HS-5 (cell line): ENCODE results near the gene TEF.

Source experiments
- DNase-seq: peaks from one replicate; pipeline ENCODE4 v3.0.0-alpha.2; 2012; ENCODE audit warnings: low read depth

TEF gene

DNA sequence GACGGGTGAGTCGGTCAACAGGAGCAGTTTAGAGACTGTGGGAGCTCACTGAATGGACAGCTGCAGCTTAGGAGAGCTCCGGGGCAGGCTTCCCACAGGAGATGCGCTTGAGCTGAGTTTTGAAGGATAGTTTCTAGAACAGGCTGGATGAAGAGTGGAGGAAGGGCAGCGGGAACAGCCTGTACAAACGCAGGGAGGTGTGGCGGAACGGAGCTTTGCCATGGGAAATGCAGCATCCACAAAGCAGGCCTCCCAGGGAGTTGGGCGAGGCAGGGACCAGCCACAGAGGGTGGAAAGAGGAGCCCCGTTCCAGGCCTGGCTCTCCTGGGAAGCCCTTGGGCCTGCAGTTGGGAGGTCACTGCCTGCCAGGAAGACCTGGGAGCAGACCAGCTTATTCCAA, 26.8 kb upstream of the TEF start:
- DNase-seq = no peak

DNA sequence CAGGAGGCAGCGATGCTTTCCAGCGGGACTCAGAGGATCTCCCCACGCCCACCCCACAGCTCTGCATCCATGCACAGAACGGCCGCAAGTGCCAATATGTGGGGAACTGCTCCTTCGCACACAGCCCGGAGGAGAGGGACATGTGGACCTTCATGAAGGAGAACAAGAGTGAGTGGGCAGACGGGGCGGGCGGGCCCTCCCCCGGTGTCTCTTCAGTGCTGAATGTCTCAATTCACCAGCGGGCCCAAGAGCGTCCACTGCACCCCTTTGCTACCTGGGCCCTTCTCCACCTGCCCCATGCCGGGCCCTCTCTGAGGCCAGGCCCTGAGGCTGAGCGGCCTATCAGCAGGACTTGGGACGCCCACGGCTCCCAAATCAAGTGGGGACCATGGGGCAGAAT, 25.8 kb upstream of the TEF start:
- no peak for DNase-seq

DNA sequence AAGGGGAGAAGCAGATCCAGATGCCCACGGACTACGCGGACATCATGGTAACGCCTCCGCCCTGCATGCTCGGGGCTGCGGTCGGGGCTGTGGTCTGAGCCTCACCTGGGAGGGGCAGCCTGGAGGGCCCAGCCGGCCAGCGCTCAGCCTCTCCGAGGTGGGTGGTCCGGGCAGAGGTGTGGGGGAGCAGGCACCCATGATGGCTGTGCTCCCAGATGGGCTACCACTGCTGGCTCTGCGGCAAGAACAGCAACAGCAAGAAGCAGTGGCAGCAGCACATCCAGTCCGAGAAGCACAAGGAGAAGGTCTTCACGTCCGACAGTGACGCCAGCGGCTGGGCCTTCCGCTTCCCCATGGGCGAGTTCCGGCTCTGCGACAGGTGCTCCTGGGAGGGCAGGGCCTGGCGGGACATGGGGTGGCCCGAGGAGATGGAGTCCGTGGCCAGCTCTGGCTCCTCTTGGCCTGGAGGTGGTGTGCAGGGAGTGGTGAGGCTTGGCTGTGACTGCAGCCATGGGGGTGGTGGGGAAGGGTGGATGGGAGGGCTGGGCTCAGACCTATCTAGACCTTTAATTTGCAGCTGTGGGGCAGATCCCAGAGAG, 25.2 kb upstream of the TEF start:
- no peak for DNase-seq

DNA sequence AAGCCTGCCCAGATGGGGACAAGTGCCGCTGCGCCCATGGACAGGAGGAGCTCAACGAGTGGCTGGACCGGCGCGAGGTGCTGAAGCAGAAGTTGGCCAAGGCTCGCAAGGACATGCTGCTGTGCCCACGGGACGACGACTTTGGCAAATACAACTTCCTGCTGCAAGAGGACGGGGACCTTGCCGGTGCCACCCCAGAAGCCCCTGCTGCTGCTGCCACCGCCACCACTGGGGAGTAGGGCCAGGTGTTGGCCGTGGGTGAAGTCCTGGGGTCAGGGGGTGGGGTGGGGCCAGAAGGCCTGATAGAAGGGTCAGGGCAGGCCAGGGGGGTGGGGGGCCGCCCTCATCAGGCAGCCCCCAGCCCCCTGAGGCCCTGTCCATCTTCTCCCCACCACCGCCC, 24.6 kb upstream of the TEF start:
- no peak for DNase-seq

DNA sequence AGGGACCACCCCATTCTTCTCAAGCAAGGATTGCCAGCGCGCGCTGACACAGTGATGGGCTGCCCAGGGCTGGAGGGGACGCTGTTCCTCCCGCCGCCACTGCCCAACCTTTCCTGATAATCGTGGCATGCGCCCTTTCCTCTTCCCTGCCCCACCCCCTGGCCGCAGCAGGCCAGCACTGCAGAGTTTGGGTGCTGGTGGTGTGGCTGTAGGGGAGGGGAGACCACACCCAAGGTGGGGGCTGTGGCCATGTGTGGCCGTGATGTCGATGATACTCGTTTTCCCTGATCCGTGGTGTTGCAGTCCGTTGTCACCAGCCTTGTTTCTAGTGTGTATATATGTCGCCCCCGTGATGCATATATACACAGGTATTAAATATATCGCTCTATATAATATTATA, 22.8 kb upstream of the TEF start:
- DNase-seq = no peak

DNA sequence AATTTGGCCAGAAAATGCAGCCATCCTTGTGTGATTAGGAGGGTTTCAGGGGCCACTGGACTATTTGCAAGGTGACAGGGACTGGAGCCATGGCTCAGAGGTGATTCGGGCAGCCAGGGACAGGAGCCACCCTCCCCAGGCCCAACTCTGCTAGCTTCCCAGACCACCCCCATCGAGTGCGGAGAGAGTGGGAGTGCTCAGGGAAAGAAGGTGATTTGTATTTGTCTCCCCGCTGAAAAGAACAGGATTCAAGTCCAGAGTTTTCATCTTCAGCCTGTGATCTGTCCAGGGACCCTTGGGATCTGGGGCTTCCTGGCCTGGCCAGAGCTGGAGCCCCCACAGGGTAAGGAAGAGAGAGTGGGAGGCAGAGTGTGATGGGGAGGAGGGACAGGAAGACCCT, 22.4 kb upstream of the TEF start:
- no peak for DNase-seq

DNA sequence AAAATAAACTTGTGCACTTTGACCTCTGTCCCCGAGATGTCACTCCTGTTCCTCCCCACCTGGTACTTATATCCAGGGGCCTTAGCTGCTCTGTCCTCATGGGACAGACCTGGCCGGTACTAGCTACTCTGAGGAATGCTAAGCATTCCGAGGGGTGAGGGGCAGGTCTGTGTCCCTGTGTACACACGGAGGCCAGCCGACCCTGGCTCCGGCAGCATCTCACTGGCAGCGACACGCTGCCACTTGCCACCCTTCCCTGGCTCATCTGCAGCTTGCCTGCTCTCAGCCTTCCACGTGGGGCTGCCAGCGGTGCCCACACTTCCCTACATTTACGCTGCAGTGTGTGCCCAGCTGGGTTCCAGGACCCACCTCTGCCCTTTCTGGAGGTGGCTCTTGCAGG, 21.6 kb upstream of the TEF start:
- DNase-seq = no peak

DNA sequence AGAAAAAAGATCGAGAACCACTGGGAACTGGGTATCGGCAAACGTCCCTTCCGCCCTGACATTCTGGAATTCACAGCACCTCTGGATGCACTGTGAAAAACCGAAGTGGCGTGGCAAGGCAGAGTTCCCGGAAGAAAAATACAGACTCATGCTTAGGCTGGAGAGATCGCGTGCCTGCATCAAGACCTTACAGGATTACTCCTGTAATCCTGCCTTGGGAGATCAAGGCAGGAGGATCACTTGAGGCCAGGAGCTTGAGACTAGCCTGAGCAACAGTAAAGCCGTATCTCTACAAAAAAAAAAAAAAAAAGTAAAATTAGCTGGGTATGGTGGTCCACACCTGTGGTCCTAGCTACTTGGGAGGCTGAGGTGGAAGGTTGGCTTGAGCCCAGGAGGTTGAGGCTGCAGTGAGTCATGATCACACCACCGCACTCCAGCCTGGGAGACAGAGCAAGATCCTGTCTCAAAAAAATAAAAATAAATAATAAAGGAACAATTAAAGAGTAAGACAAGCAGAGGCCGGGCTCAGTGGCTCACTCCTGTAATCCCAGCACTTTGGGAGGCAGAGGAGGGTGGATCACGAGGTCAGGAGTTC, 19.9 kb upstream of the TEF start:
- DNase-seq = no peak

DNA sequence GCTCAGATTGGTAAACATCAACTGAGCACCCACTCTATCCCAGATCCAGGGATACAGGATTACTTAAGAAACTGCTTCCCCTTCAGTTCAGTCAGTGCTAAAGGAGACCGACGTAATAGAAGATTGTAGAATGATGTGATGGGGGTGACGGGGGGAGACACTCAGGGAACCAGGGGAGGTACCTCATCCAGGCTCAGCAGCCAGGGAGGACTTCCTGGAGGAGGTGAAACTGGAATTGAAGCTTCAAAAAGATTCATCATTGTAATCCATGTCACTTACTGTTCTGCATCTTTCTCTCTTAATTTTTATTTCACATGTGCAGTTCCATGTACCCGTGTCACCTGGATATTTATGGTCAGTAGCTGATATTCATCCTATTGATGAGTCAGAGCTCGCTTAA, 19.1 kb upstream of the TEF start:
- DNase-seq = no peak

DNA sequence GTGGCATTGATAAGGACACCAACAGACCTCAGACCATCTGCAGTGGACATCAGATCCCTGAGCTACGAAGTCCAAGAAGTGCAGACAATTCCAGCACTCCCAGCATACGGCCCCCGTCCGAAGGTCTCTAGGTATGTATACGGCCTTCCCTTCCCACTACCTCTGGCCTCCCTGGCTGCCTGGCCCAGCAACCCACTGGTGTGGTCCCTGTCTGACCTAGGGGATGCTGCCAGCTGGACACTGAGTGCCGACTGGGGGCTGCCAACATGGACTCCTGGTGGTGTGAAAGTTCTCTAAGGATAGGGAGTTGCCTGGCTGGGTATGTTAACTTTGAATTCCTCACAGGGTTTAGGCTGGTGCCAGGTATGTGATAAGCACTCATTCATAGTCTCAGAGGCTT, 17.5 kb upstream of the TEF start:
- no peak for DNase-seq

DNA sequence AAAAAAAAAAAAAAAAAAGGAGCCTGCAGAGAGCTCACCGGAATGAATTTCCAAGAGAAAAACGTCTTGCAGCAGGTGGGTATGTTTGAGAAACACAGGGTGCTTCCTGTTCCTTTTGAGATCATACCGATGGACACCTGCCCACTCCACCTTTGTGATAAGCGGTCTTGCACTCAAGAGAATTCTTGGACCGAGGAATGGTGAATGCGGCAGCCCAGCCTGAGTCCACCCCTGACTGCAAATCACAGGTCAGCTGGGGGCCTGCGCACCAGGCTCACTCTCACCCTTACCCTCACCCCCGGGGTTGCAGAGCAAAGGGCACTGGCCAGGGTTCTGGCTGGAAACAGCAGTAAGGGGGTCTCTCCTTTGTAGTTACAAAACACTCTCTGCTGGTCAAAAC, 16.8 kb upstream of the TEF start:
- DNase-seq = no peak

DNA sequence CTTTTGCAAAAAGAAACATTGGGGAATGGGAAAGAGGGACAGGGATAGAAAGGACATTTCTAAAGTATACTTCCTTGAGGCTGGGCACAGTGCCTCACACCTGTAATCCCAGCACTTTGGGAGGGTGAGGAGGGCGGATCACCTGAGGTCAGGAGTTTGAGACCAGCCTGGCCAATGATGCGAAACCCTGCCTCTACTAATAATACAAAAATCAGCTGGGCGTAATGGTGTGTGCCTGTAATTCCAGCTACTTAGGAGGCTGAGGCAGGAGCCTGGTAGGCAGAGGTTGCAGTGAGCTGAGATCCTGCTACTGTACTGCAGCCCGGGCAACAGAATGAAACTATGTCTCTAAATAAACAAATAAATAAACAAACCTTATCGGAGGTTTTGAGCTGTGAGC, 16.3 kb upstream of the TEF start:
- no peak for DNase-seq

DNA sequence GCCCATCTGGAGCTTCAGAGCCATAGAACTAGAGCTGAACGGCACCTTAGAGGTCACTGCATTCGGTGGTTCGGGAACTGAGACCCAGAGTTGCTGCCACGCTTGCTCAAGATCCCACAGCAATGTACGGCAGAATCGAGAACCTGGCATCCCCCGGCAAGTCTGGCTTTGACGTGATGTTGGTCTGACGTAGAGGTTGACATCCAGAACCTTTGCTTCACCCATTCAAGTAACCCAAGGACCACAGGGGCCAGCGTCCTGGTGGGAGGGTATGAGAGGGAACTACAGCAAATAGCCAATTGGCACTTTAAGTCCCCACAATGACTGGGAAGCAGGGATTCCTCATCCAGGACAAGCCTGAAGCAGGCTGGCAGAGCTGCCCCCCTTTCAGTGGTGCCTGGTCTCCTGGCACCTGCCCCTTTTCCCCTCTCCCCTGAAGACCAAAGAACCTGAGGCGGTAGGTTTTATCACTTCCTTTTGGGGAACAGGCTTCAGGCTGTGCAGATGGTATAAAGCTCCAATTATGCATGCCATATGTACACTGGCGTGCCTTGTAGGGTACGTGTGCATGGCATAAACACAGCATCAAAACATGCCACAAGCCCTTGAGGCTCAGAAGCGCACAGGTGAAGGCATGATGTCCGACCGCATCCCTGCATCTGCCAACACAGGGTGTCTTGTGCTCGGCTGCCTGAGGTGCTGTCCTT, 15.3 kb upstream of the TEF start:
- no peak for DNase-seq

DNA sequence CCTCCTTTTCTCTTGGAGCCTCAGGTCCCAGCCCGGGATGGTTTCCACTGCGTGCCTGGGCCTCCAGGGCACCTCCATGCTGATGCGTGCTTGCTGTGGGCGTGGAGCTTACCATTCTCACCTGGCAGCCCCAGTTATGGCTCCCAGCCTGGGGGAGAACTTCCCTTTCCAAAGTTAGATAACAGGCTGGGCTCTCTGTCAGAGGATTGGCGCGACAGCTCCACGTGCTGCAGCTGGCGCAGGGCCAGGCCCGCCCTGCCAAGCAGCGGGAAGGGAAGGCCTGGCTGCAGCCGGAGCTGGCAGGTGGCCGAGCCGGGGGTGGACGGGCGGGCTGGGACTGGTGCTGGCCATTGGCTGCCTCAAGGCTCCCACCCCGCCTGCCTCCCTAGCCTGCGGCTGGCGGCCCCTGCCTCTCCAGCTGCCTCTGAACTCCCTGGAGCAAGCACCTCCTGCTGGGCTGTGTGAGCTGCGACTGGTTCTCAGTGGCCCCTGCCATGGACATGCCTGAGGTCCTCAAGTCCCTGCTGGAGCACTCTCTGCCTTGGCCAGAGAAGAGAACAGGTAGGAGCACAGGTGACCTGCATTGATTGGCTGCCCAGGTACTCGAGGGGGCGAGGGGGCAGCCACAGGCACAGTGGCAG, 14.6 kb upstream of the TEF start:
- DNase-seq = no peak

DNA sequence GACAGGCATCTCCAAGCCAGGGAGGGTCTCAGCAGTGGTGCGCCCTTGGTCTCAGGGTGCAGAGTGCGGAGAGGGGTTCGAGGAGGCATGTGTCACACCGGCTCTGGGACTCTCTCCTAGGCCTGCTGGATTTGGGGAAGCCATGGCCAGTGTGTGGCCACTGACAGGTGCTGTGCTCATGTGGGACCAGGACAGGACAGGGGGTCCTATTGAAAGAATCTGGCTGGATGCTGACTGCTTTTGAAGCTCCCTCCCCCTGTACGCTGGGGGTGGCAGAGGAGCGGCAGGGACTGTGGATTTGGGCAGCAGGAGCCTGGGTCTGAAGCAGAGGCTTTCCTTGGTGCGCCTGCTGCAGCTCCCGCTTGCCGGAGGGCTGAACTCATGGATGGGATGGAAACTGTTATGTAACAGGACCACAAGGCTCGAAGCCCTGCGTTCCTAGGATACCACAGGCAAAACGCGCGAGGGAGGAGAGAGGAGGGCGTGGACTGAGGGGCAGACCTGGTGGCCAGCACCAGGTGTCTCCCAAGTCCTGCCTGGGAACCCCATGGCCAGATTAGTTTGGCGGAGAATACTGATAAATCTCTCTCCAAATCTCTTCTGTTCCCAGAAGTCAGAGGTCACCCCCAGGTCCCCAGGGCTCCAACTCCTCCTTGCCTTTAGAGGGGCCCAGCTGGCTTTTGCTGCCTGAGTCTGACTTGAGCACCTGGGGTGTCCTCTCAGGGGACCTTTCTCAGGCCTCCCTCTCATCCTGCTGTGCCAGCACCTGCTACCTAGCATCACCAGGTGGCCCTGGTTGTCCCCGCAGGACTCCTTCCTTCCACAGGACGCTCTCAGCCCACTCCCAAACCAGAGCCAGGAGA, 13.8 kb upstream of the TEF start:
- no peak for DNase-seq

DNA sequence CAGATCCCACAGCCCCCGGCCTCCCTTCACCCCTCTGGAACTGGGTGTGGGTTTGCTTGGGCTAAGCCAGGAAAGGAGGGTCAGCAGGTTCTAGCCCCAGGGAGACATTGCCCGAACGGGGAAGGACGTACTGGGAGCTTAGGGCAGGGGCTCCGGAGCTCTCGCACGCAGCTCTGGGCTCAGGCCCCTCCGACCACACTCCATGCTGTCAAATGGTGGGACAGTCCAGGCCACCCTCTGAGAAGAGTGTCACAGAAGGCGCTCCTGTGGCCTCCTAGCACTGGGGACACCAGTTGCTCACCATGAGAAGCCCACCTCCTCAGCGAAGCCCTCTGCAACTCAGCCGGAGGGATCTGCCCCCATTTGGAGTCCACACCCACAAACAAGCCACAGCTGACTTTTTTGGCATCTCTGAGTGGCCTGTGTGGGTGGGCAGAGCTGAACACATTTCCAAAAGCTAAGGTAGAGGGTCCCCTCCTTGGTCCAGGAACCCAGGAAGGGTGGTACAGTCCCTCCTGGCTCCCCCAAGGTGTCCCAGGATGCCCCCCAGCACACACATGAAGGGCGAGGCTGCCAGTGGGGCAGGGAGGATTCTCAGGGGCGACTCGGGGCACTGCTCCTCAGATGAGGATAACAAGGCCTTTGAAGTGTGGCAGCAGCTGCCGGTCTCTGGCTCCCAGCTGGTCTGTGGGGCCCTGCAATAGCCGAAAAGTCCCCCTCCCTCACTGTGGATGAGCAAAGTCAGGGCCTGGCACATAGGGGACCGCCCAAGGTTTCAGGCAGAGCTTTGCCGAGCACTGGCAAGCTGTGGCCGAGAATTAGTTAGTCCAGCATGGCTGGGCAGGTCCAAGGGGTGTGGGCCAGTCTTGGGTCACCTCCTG, 13.0 kb upstream of the TEF start:
- no peak for DNase-seq

DNA sequence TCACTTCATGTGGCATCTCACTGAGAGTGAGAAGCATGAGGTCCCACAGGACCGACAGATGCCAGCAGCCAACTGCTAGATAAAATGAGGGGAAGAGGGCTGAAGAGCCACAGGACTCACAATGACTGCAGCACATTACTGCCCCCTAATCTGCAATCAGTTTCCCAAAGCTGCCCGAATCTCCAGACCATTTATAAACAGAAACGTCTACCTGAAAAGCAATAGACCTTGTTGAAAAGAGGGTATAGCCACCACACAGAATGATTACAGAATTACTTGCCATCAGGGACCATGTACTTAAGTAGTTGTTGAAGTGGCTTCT, 12.4 kb upstream of the TEF start:
- no peak for DNase-seq

DNA sequence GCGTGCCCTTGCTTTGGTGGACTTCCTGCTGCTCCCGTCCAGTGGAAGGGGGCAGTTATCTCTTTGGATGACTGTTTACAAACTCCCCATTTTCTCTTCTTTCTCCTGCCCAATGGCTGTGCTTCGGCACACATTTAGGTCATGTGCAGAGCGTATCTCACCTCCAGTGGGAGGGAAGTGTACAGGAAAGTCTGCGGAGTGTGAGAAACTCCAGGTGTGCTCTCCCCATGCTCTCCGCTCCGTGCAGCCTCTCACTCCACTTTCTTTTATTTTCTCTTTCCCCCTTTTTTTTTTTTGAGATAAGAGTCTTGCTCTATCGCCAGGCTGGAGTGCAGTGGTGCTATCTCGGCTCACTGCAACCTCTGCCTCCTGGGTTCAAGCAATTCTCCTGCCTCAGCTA, 11.9 kb upstream of the TEF start:
- DNase-seq = no peak

DNA sequence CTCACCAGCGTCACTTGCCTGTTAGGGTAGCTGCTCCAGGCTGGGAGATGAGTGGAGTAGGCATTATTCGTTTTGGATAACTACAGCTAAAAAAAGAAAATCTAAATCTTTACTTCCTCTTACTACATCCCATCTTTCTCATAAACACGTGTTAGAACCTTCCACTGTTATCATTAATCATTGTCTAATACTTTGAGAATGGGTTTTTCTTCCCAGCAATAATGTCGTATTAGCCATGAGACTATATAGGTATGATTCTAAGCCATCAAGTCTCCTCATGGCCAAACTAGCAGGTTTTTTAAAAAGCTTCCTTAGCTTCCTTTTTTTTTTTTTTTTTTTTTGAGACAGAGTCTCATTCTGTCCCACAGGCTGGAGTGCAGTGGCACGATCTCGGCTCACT, 3.9 kb upstream of the TEF start:
- DNase-seq = no peak

DNA sequence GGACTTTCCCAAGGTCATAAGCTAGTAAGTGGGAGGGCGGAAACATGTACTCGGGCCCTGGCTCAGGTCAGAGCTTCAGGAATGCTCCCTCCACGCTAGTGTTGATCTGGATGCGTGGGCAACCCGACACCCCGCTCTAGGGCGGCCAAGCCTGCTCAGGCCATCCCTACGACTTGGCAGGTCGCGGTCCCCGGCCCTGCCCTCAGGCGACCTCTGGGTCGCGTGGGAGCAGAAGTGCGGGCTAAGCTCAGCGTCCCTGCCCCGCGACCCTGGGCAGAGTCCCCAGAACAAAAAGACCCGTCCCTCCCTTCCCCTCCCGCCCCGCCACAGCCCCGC, 781 bp upstream of the TEF start:
- peak; percentile 38 for DNase-seq

DNA sequence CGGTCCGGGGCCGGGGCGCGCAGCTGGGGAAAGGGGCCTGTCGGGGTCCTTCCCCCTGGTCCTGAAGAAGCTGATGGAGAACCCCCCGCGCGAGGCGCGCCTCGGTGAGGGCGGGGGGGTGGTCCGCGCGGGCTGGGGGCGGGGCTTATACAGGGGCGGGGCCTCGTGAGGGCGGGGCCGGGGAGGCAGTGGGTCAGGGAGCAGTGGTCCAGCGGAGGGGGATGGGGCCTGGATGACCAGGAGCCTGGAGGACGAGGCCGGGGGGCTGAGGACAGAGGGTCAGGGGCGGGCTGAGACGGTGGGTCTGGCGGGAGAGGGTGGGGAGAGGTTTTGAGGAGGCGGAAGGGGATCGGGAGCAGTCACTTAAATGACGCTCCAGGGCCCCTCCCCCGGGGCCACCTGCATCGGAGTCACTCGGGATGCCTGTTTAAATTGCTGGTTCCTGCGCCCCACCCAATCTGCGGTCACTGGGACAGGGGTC, 396 bp downstream of the TEF start:
- DNase-seq = no peak

DNA sequence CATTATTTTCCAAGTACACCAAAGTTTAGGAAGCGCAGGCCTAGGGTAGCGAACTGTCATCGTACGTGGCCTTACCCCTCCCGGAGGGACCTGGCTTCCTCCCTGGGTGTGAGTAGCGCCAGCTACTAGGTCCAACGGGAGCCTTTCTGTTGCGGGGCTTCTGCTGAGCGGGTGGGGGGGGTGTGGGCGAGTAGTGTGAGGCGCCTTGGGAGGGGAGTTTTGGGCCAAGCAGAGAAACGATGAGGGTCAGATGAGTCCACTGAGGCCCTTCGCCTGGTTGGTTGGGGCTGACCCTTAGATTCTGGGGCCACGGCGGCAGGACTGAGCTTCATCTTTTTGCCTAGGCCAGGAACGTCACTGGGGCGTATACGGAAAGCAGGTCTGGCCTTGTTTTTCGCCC, 868 bp downstream of the TEF start:
- no peak for DNase-seq
